ENCODE data around the gene MOAP1. TPM values are rescaled to one million over a fixed set of nuclear protein-coding genes. Genes with fewer than 3 reads are reported as not detected.

The MOAP1 gene
- total RNA-seq, 1 experiment from 2014 or later = 18.1 TPM

DNA sequence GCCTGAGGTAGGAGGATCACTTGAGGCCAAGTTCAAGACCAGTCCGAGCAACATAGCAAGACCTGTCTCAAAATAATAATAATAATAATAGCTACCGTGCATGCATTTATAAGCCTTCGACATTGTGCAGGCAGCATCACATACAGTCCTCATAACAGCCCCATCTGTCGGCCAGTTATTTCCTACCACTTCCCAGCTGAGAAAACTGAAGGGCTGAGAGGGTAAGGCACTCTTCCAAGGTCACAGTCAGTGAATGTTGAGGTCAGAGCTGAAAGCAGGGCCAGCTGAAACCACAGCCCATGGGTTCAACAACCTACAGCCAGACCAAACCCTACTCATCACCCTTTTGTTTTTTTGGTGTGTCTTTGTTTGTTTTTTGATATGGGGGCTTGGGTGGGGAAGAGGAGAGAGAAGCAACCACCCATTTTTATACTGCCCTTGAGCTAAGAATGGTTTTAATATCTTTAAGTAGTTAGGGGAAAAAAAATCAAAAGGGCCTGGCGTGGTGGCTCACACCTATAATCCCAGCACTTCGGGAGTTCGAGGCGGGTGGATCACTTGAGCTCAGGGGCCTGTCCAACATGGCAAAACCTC, 52.1 kb downstream of the MOAP1 start (continued):
- TF ChIP-seq, protein P1, sequence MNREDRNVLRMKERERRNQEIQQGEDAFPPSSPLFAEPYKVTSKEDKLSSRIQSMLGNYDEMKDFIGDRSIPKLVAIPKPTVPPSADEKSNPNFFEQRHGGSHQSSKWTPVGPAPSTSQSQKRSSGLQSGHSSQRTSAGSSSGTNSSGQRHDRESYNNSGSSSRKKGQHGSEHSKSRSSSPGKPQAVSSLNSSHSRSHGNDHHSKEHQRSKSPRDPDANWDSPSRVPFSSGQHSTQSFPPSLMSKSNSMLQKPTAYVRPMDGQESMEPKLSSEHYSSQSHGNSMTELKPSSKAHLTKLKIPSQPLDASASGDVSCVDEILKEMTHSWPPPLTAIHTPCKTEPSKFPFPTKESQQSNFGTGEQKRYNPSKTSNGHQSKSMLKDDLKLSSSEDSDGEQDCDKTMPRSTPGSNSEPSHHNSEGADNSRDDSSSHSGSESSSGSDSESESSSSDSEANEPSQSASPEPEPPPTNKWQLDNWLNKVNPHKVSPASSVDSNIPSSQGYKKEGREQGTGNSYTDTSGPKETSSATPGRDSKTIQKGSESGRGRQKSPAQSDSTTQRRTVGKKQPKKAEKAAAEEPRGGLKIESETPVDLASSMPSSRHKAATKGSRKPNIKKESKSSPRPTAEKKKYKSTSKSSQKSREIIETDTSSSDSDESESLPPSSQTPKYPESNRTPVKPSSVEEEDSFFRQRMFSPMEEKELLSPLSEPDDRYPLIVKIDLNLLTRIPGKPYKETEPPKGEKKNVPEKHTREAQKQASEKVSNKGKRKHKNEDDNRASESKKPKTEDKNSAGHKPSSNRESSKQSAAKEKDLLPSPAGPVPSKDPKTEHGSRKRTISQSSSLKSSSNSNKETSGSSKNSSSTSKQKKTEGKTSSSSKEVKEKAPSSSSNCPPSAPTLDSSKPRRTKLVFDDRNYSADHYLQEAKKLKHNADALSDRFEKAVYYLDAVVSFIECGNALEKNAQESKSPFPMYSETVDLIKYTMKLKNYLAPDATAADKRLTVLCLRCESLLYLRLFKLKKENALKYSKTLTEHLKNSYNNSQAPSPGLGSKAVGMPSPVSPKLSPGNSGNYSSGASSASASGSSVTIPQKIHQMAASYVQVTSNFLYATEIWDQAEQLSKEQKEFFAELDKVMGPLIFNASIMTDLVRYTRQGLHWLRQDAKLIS (CRISPR knock-in tag; IDR thresholded peaks at IDR 0.05; ENCODE audit: borderline replicate concordance) = no peak

Other genes with a start within 250 kb of the MOAP1 start
- 116 to 144 TPM (median 121 TPM) in 3 replicates for gene ITPK1, start 69.0 kb downstream of the MOAP1 start, total RNA-seq (2021)
- 24.7 to 25.6 TPM (median 25.5 TPM) in 3 replicates for gene LYSET, start 420 bp upstream of the MOAP1 start, total RNA-seq (2021)
- gene GON7, start 22.2 kb upstream of the MOAP1 start, total RNA-seq (2021) = 7.1 to 8.0 TPM (median 7.4 TPM) in 3 replicates
- 21.1 to 28.9 TPM (median 24.0 TPM) in 3 replicates for gene UBR7, start 22.4 kb upstream of the MOAP1 start, total RNA-seq (2021)
- 29.2 to 34.1 TPM (median 31.3 TPM) in 3 replicates for gene BTBD7, start 148.1 kb upstream of the MOAP1 start, total RNA-seq (2021)
- gene COX8C, start 162.3 kb upstream of the MOAP1 start, total RNA-seq (2021) = not detected in 3 replicates
- gene UNC79, start 246.0 kb upstream of the MOAP1 start, total RNA-seq (2021) = 2.1 to 2.4 TPM (median 2.3 TPM) in 3 replicates